ENCODE results near the gene RHBDD3.

- TF ChIP-seq FOXK2 (IDR thresholded peaks at IDR 0.05) (no peak), ELF4 (IDR thresholded peaks at IDR 0.05) (no peak), SP1 (IDR thresholded peaks at IDR 0.05) (no peak), HDGF (IDR thresholded peaks at IDR 0.05; ENCODE audit: borderline replicate concordance) (no peak), SUZ12 (IDR thresholded peaks at IDR 0.05) (no peak), L3MBTL2 (conservative IDR thresholded peaks at IDR 0.05) (no peak), FOXM1 (IDR thresholded peaks at IDR 0.05; ENCODE audit: borderline replicate concordance) (no peak), BHLHE40 (IDR thresholded peaks at IDR 0.05; ENCODE audit: borderline replicate concordance) (no peak)
Observed at GRCh38 chr22:29313576-29314466, 46.0 kb upstream of the RHBDD3 start.
